Testis (tissue), 5 donors: Measurements from ENCODE around the gene TSC22D2. TPM values are rescaled to one million over a fixed set of nuclear protein-coding genes. Genes with fewer than 3 reads are reported as not detected.

Experiments used
- DNase-seq: peaks from one replicate; pipeline ENCODE4 v3.0.0-alpha.2; 2019
- H3K27ac ChIP-seq, 2 donors: fragments of 200-600 bp; sonication (generic); one replicate each; pipeline ENCODE4 v1.5.1; 2019
- H3K27me3 ChIP-seq: fragments of 200-600 bp; sonication (generic); one replicate; pipeline ENCODE4 v1.5.1; 2019
- H3K36me3 ChIP-seq: fragments of 200-600 bp; sonication (generic); one replicate; pipeline ENCODE4 v1.5.1; 2017; ENCODE audit warnings: low read depth; ENCODE audit errors: missing control alignments
- H3K4me1 ChIP-seq: fragments of 200-600 bp; sonication (generic); one replicate; pipeline ENCODE4 v1.5.1; 2019
- H3K4me3 ChIP-seq, 2 donors: fragments of 200-600 bp; sonication (generic); one replicate each; pipeline ENCODE4 v1.5.1; 2017 to 2019
- H3K9me3 ChIP-seq: fragments of 200-600 bp; sonication (generic); one replicate; pipeline ENCODE4 v1.5.1; 2017
- CTCF ChIP-seq, 3 experiments: fragments of 450-650 bp in 2 of 3; fragments of 200-600 bp in 1 of 3; sonication (generic) in 1 of 3; IDR thresholded peaks; one replicate each; pipeline ENCODE4 v1.5.1; 2016 to 2019; ENCODE audit warnings: antibody characterized with exemption in 3 of 3, mild to moderate bottlenecking in 2 of 3, moderate library complexity in 1 of 3
- POLR2A ChIP-seq: fragments of 450-650 bp; IDR thresholded peaks from one replicate; pipeline ENCODE4 v1.6.1; 2017; ENCODE audit warnings: antibody characterized with exemption, mild to moderate bottlenecking, moderate library complexity
- WGBS, 2 donors: methylation state at CpG; one replicate each; pipeline ENCODE4 v1.1.5; 2018; 5-methylcytosine and 5-hydroxymethylcytosine counted together
- intact Hi-C: fragments of 100-400 bp; cut with DNase I; formaldehyde crosslinking; loops from one replicate; pipeline ENCODE4 v1.15.1; 2023; ENCODE audit warnings: low total_unique reads
- long read RNA-seq, 2 donors: transcript quantifications; one replicate each; lab custom pipeline, GENCODE V29; 2026
- polyA plus RNA-seq: library from polyadenylated mRNA; stranded (reverse); fragments of 350-450 nt; fragmentation: Illumina TruSeq; extraction: RNeasy Lipid Tissue Mini Kit (QIAGEN cat#74804); gene quantifications from one replicate; pipeline ENCODE4 v1.2.3, GENCODE V29; 2014; ENCODE audit warnings: low read depth, low replicate concordance; ENCODE audit not compliant: insufficient read depth
- total RNA-seq, 2 donors: library from RNA; depleted of rRNA; stranded (reverse); fragments of >200 nt; gene quantifications; one replicate each; pipeline ENCODE4 v1.2.3, GENCODE V29; 2016

Gene TSC22D2
- total RNA-seq (10 to 100 TPM; 37.7 to 43.7 TPM), polyA plus RNA-seq (47.0 TPM)
- long read RNA-seq, donor 1, transcript TSC22D2-203 (3 exons, 2,093 nt): major isoform, 9 of 11 reads
- long read RNA-seq, donor 1, partial matches to known transcripts: 0 of 11 reads
- long read RNA-seq, donor 1, other reads (novel, unspliced or antisense): 0 of 11 reads
- long read RNA-seq, donor 2, full-length matches to known transcripts: 18 of 44 reads
- long read RNA-seq, donor 2, partial matches to known transcripts: 26 of 44 reads
- long read RNA-seq, donor 2, other reads (novel, unspliced or antisense): 0 of 44 reads

GRCh38 chr3:150408221-150409124 is at the start of gene TSC22D2:
Gene TSC22D2 (plus strand): TSS chr3:150408298. CDS start chr3:150409351, 1,053 bp downstream.
- Histone ChIP-seq H3K27me3 (no peaks in the 10 kb centered on the region), H3K36me3 (no peaks in the 10 kb centered on the region), H3K27ac (peak within 1 kb of the TSS; percentile 100), H3K4me3 (peak within 1 kb of the TSS; percentile 84 to 94), H3K9me3 (no peaks in the 10 kb centered on the region), H3K4me1 (peaks cover 19% of the 10 kb centered on the region)
- intact Hi-C loops: no loop called here
- peak; percentile 97 for DNase-seq
- WGBS, 2 donors: 0 to 1% methylated on average over 53 to 63 of the region's 102 CpGs
- TF ChIP-seq POLR2A: peak; percentile 99
- TF ChIP-seq CTCF (IDR thresholded peaks at IDR 0.05): peak in 1 of 3 experiments; percentile 14

GRCh38 chr3:150359381-150359780 is 48.7 kb upstream of the TSC22D2 start:
- no peak overlapping the region for H3K27ac ChIP-seq
- H3K4me3 ChIP-seq: no peak overlapping the region
- no peaks in the 10 kb centered on the region for H3K36me3 ChIP-seq
- H3K27me3 ChIP-seq: no peaks in the 10 kb centered on the region
- 72 to 79% methylated on average over 2 of the region's 2 CpGs for WGBS, 2 donors
- DNase-seq: no peak
- intact Hi-C loops: no loop called here
- TF ChIP-seq CTCF (IDR thresholded peaks at IDR 0.05) (no peak), POLR2A (no peak)
- H3K4me1 ChIP-seq: no peaks in the 10 kb centered on the region
- H3K9me3 ChIP-seq: no peaks in the 10 kb centered on the region

- no peaks in the 10 kb centered on the region for H3K36me3 ChIP-seq
- no peaks in the 10 kb centered on the region for H3K27me3 ChIP-seq
- intact Hi-C loops: no loop called here
- H3K4me3 ChIP-seq: no peak overlapping the region
- DNase-seq: no peak
- WGBS, 2 donors: 90 to 92% methylated on average over 3 of the region's 3 CpGs
- no peaks in the 10 kb centered on the region for H3K9me3 ChIP-seq
- H3K27ac ChIP-seq: no peak overlapping the region
- TF ChIP-seq CTCF (IDR thresholded peaks at IDR 0.05): no peak
- TF ChIP-seq POLR2A: no peak
- no peaks in the 10 kb centered on the region for H3K4me1 ChIP-seq
Measured at GRCh38 chr3:150360966-150361365, 47.1 kb upstream of the TSC22D2 start.

GRCh38 chr3:150362515-150363302 is 45.4 kb upstream of the TSC22D2 start:
- intact Hi-C loops: no loop called here
- WGBS, 2 donors: 94 to 100% methylated on average over 2 of the region's 2 CpGs

More at GRCh38 chr3:150362515-150363302, 45.4 kb upstream of the TSC22D2 start:
- no peaks in the 10 kb centered on the region for H3K9me3 ChIP-seq
- H3K4me1 ChIP-seq: no peaks in the 10 kb centered on the region
- no peaks in the 10 kb centered on the region for H3K27me3 ChIP-seq
- H3K27ac ChIP-seq: no peak overlapping the region
- TF ChIP-seq POLR2A: no peak
- no peak for TF ChIP-seq CTCF (IDR thresholded peaks at IDR 0.05)
- H3K36me3 ChIP-seq: no peaks in the 10 kb centered on the region
- no peak overlapping the region for H3K4me3 ChIP-seq
- no peak for DNase-seq
